ENCODE results near the gene ADM2.
"Not testable (repeated sequence)": the region's sequence is repeated elsewhere in the genome, so short reads cannot be mapped to it uniquely, and the experiment has no call there.

The ADM2 gene

DNA sequence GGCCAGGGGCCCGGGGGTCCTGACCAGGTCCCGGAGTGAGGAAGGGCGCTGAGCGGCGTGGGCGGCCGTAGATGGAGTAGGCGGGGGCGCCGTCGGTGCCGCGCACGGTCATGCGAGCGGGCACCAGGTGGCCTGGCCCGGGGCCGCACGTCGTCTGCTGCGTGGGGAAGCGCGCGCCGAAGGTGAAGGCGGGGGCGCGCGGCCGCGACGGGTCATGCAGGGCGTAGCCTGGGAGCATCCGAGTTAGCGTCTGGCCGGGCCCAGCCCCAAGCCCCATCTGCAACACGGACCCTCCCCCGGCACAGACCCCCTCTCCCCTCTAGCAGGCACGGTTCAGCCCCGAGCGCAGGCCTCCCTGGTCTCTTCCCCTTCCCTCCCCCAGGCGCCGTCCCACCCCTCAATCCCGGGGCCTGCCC lies 50.2 kb downstream of the ADM2 start:
- Mint-ChIP-seq H3K9me3 (no peaks in the 10 kb centered on the region), H3K27ac (ENCODE audit: low read depth) (peak overlapping the region; percentile 98)
- peak; percentile 50 to 51 for DNase-seq (ENCODE audit: low spot score in 2 of 2)

GRCh38 chr22:50531962-50532674 lies 50.8 kb downstream of the ADM2 start:
- H3K36me3 Mint-ChIP-seq (ENCODE audit: insufficient read depth): peaks cover 20% of the 10 kb centered on the region

More for the DNA sequence above, 50.2 kb downstream of the ADM2 start:
- peak overlapping the region; percentile 92 for H3K4me3 Mint-ChIP-seq
- no peaks in the 10 kb centered on the region for H3K27me3 Mint-ChIP-seq
- ATAC-seq (replicated peaks; ENCODE audit: extremely low read depth, poor library complexity, severe bottlenecking): peak; percentile 65
- H3K4me1 Mint-ChIP-seq: peaks cover 43% of the 10 kb centered on the region
- H3K36me3 Mint-ChIP-seq (ENCODE audit: insufficient read depth): peaks cover 21% of the 10 kb centered on the region

DNA sequence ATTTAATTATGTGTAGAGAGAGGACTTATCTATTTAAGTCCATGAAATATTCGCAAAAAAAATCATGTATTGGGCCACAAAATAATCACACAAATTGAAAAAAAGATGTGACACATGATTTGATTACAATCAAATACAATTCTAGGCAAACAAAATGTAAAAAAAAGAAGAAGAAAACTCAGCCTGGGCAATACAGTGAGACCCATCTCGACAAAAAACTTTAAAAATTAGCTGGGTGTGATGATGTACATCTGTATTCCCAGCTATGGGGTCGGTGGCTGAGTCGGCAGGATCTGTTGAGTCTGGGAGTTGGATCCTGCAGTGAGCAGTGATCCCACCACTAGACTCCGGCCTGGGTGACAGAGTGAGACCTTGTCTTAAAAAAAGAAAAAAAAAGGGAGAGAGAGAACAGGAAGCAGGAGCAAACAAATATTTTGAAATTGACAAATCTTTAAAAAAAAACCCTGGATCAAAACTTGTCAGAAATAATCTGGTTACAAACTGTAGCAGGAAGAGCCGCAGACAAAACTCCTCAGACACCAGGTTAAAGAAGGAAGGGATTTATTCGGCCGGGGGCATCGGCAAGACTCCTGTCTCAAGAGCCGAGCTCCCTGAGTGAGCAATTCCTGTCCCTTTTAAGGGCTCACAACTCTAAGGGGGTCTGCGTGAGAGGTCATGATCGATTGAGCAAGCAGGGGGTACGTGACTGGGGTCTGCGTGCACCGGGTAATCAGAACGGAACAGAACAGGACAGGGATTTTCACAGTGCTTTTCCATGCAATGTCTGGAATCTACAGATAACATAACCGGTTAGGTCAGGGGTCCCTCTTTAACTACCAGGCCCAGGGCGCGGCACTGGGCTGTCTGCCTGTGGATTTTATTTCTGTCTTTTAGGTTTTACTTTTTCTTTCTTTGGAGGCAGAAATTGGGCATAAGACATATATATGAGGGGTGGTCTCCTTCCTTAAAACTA lies 51.8 kb downstream of the ADM2 start:
- Mint-ChIP-seq H3K4me1 (peaks cover 32% of the 10 kb centered on the region), H3K36me3 (ENCODE audit: insufficient read depth) (peaks cover 15% of the 10 kb centered on the region), H3K4me3 (peak overlapping the region; percentile 92), H3K9me3 (no peaks in the 10 kb centered on the region), H3K27me3 (no peaks in the 10 kb centered on the region), H3K27ac (ENCODE audit: low read depth) (peak overlapping the region; percentile 98)
- ATAC-seq (replicated peaks; ENCODE audit: extremely low read depth, poor library complexity, severe bottlenecking) (no peak), DNase-seq (ENCODE audit: low spot score in 2 of 2) (no peak)

More at GRCh38 chr22:50531962-50532674, 50.8 kb downstream of the ADM2 start:
- Mint-ChIP-seq H3K9me3 (no peaks in the 10 kb centered on the region), H3K27me3 (no peaks in the 10 kb centered on the region), H3K27ac (ENCODE audit: low read depth) (peak overlapping the region; percentile 98), H3K4me3 (peak overlapping the region; percentile 92), H3K4me1 (peaks cover 37% of the 10 kb centered on the region)
- ATAC-seq (replicated peaks; ENCODE audit: extremely low read depth, poor library complexity, severe bottlenecking): no peak
- DNase-seq (ENCODE audit: low spot score in 2 of 2): no peak

GRCh38 chr22:50533856-50534711 lies 52.7 kb downstream of the ADM2 start:
- not testable (repeated sequence) for H3K27me3 Mint-ChIP-seq; H3K27ac Mint-ChIP-seq (ENCODE audit: low read depth); H3K4me3 Mint-ChIP-seq; H3K9me3 Mint-ChIP-seq; DNase-seq (ENCODE audit: low spot score in 2 of 2); ATAC-seq (replicated peaks; ENCODE audit: extremely low read depth, poor library complexity, severe bottlenecking)
- peaks cover 16% of the 10 kb centered on the region for H3K36me3 Mint-ChIP-seq (ENCODE audit: insufficient read depth)
- peaks cover 29% of the 10 kb centered on the region for H3K4me1 Mint-ChIP-seq

- Mint-ChIP-seq H3K4me1 (peaks cover 39% of the 10 kb centered on the region), H3K9me3 (no peaks in the 10 kb centered on the region), H3K36me3 (ENCODE audit: insufficient read depth) (peaks cover 23% of the 10 kb centered on the region), H3K27me3 (no peaks in the 10 kb centered on the region), H3K27ac (ENCODE audit: low read depth) (no peak overlapping the region), H3K4me3 (no peak overlapping the region)
- no peak for ATAC-seq (replicated peaks; ENCODE audit: extremely low read depth, poor library complexity, severe bottlenecking)
- DNase-seq (ENCODE audit: low spot score in 2 of 2): no peak
Observed at GRCh38 chr22:50535113-50535512, 53.8 kb downstream of the ADM2 start.
